ENCODE measurements around the gene BCO1.

The BCO1 gene

GRCh38 chr16:81319221-81319912 lies 80.9 kb downstream of the BCO1 start:
- no peak for DNase-seq
- no peak for ATAC-seq

- ATAC-seq = no peak
- no peak for DNase-seq
Measured at GRCh38 chr16:81321039-81321438, 82.5 kb downstream of the BCO1 start.

GRCh38 chr16:81321536-81321935 lies 83.0 kb downstream of the BCO1 start:
- ATAC-seq (no peak), DNase-seq (no peak)

GRCh38 chr16:81324808-81325207 lies 86.3 kb downstream of the BCO1 start:
- DNase-seq = no peak
- ATAC-seq = no peak

- no peak for ATAC-seq
- no peak for DNase-seq
Measured at GRCh38 chr16:81327011-81327410, 88.5 kb downstream of the BCO1 start.

- DNase-seq (no peak), ATAC-seq (no peak)
Measured at GRCh38 chr16:81327447-81328196, 89.1 kb downstream of the BCO1 start.

GRCh38 chr16:81329947-81330346 lies 91.5 kb downstream of the BCO1 start:
- ATAC-seq = no peak
- DNase-seq = no peak

- no peak for DNase-seq
- ATAC-seq = no peak
Measured at GRCh38 chr16:81333356-81333755, 94.9 kb downstream of the BCO1 start.

- peak; percentile 49 for DNase-seq
- ATAC-seq = peak; percentile 93
Measured at GRCh38 chr16:81335669-81336068, 97.2 kb downstream of the BCO1 start.

GRCh38 chr16:81337097-81337496 lies 98.6 kb downstream of the BCO1 start:
- DNase-seq (no peak), ATAC-seq (no peak)
